HepG2 (cell line): Measurements from ENCODE around the gene ECPAS. TPM values are rescaled to one million over a fixed set of nuclear protein-coding genes. Genes with fewer than 3 reads are reported as not detected.

Source experiments
- ATM ChIP-seq: fragments of 450-650 bp; IDR thresholded peaks from 2 replicates; pipeline ENCODE4 v1.7.1; 2017; ENCODE audit warnings: mild to moderate bottlenecking, borderline replicate concordance
- CSRNP2 ChIP-seq: sonication (generic); formaldehyde crosslinking; conservative IDR thresholded peaks from 2 replicates; pipeline ENCODE4 v1.8.0; 2022; ENCODE audit warnings: low read depth, missing genetic modification reagents
- JUNB ChIP-seq: sonication (generic); formaldehyde crosslinking; IDR thresholded peaks from 2 replicates; pipeline ENCODE4 v1.8.0; 2022; ENCODE audit warnings: missing genetic modification reagents, mild to moderate bottlenecking, borderline replicate concordance
- KIAA2018 ChIP-seq: sonication (generic); formaldehyde crosslinking; IDR thresholded peaks from 2 replicates; pipeline ENCODE4 v1.5.0; 2020; ENCODE audit warnings: mild to moderate bottlenecking, missing genetic modification reagents, borderline replicate concordance
- ZBED4 ChIP-seq: sonication (generic); formaldehyde crosslinking; IDR thresholded peaks from 2 replicates; pipeline ENCODE4 v1.4.0; 2020; ENCODE audit warnings: missing genetic modification reagents, borderline replicate concordance
- ZC3H13 ChIP-seq: sonication (generic); formaldehyde crosslinking; IDR thresholded peaks from 2 replicates; pipeline ENCODE4 v1.8.1; 2023; ENCODE audit warnings: mild to moderate bottlenecking, missing genetic modification reagents, moderate library complexity
- ZKSCAN1 ChIP-seq: fragments of 150-350 bp; IDR thresholded peaks from 2 replicates; pipeline ENCODE4 v1.6.1; 2014; ENCODE audit warnings: low read length
- ZNF225 ChIP-seq: sonication (generic); formaldehyde crosslinking; IDR thresholded peaks from 2 replicates; pipeline ENCODE4 v1.4.0; 2020; ENCODE audit warnings: mild to moderate bottlenecking, missing genetic modification reagents
- ZNF235 ChIP-seq: sonication (generic); formaldehyde crosslinking; IDR thresholded peaks from 2 replicates; pipeline ENCODE4 v1.8.1; 2023; ENCODE audit warnings: mild to moderate bottlenecking, missing genetic modification reagents, borderline replicate concordance
- polyA plus RNA-seq, 8 experiments: library from polyadenylated mRNA; depleted of rRNA in 3 of 8; stranded (reverse) in 7 of 8; unstranded in 1 of 8; fragments of >200 nt; fragmentation: Illumina TruSeq in 4 of 8; extraction: Trizol in 4 of 8; gene quantifications; 2 replicates each; pipeline versions ENCODE4 v1.2.1 to v1.2.3, GENCODE V29; 2011 to 2016; ENCODE audit warnings: low read depth in 4 of 8, missing spikeins in 1 of 8, mixed read lengths in 1 of 8; ENCODE audit not compliant: insufficient read depth in 1 of 8
- total RNA-seq, 5 experiments: library from RNA; depleted of rRNA; stranded (reverse); fragments of >200 nt; fragmentation: Illumina TruSeq; extraction: Trizol; gene quantifications; 2 replicates each; pipeline ENCODE4 v1.2.3, GENCODE V29; 2016; ENCODE audit warnings: low read depth in 1 of 5
- TF ChIP-seq, protein P1 (sequence below): sonication (generic); formaldehyde crosslinking; IDR thresholded peaks from 2 replicates; pipeline ENCODE4 v1.8.1; 2022; ENCODE audit warnings: mild to moderate bottlenecking, missing genetic modification reagents
- TF ChIP-seq, protein P2 (sequence below): sonication (generic); formaldehyde crosslinking; conservative IDR thresholded peaks from 2 replicates; pipeline ENCODE4 v1.4.0; 2020; ENCODE audit warnings: missing genetic modification reagents

Gene ECPAS
- total and polyA plus RNA-seq, 2 of the 13 experiments (the other 11 are each of a cell fraction or from before 2014, with no cell fraction given), result 35.3 to 58.0 TPM

- TF ChIP-seq, protein P1, sequence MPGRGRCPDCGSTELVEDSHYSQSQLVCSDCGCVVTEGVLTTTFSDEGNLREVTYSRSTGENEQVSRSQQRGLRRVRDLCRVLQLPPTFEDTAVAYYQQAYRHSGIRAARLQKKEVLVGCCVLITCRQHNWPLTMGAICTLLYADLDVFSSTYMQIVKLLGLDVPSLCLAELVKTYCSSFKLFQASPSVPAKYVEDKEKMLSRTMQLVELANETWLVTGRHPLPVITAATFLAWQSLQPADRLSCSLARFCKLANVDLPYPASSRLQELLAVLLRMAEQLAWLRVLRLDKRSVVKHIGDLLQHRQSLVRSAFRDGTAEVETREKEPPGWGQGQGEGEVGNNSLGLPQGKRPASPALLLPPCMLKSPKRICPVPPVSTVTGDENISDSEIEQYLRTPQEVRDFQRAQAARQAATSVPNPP (CRISPR knock-in tag), result no peak
- TF ChIP-seq CSRNP2 (CRISPR knock-in tag) (no peak), ZKSCAN1 (no peak), ZBED4 (CRISPR knock-in tag) (no peak), KIAA2018 (CRISPR knock-in tag) (no peak), ZNF235 (CRISPR knock-in tag) (no peak), JUNB (CRISPR knock-in tag) (no peak), ATM (no peak), ZNF225 (CRISPR knock-in tag) (peak; percentile 58; the same call in 1 of the 2 replicates), ZC3H13 (CRISPR knock-in tag) (no peak)
- TF ChIP-seq, protein P2, sequence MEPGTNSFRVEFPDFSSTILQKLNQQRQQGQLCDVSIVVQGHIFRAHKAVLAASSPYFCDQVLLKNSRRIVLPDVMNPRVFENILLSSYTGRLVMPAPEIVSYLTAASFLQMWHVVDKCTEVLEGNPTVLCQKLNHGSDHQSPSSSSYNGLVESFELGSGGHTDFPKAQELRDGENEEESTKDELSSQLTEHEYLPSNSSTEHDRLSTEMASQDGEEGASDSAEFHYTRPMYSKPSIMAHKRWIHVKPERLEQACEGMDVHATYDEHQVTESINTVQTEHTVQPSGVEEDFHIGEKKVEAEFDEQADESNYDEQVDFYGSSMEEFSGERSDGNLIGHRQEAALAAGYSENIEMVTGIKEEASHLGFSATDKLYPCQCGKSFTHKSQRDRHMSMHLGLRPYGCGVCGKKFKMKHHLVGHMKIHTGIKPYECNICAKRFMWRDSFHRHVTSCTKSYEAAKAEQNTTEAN (CRISPR knock-in tag), result no peak
Observed at GRCh38 chr9:111482694-111483438, 1.3 kb downstream of the ECPAS start (continued).
